BE2C (cell line): ENCODE measurements around the gene RIC1.
"Not testable (repeated sequence)": the region's sequence is repeated elsewhere in the genome, so short reads cannot be mapped to it uniquely, and the experiment has no call there.

Experiments used
- DNase-seq: peaks from one replicate; pipeline ENCODE4 v3.0.0-alpha.2; 2020
- H3K27me3 ChIP-seq: fragments of 250-450 bp; sonication (Bioruptor Pico); 2 replicates; pipeline ENCODE4 v1.5.1; 2020; ENCODE audit warnings: mild to moderate bottlenecking
- H3K36me3 ChIP-seq: fragments of 250-450 bp; sonication (Bioruptor Pico); 2 replicates; pipeline ENCODE4 v1.5.1; 2020; ENCODE audit warnings: mild to moderate bottlenecking
- H3K4me1 ChIP-seq: fragments of 250-450 bp; sonication (Bioruptor Pico); 2 replicates; pipeline ENCODE4 v1.5.1; 2020
- H3K4me3 ChIP-seq: 2 replicates; pipeline ENCODE4 v1.5.1; 2011; ENCODE audit warnings: low read depth, low read length
- H3K9me3 ChIP-seq: fragments of 250-450 bp; sonication (Bioruptor Pico); 2 replicates; pipeline ENCODE4 v1.5.1; 2020
- CTCF ChIP-seq: IDR thresholded peaks from 2 replicates; pipeline ENCODE4 v1.5.1; 2012; ENCODE audit warnings: mild to moderate bottlenecking, low read depth, low read length

Gene RIC1

GRCh38 chr9:5790923-5791322 is 162.0 kb downstream of the RIC1 start:
- Histone ChIP-seq H3K27me3 (no peaks in the 10 kb centered on the region), H3K9me3 (no peaks in the 10 kb centered on the region), H3K4me3 (no peak overlapping the region), H3K4me1 (no peaks in the 10 kb centered on the region), H3K36me3 (no peaks in the 10 kb centered on the region)
- DNase-seq = no peak
- TF ChIP-seq CTCF = no peak

GRCh38 chr9:5791870-5792269 is 163.0 kb downstream of the RIC1 start:
- H3K4me3 ChIP-seq = no peak overlapping the region
- no peaks in the 10 kb centered on the region for H3K9me3 ChIP-seq
- no peak for TF ChIP-seq CTCF
- H3K27me3 ChIP-seq = no peaks in the 10 kb centered on the region
- H3K36me3 ChIP-seq = no peaks in the 10 kb centered on the region
- H3K4me1 ChIP-seq = no peaks in the 10 kb centered on the region
- no peak for DNase-seq

GRCh38 chr9:5793812-5794211 is 164.9 kb downstream of the RIC1 start:
- no peak overlapping the region for H3K4me3 ChIP-seq
- TF ChIP-seq CTCF = no peak
- H3K9me3 ChIP-seq = no peaks in the 10 kb centered on the region
- no peaks in the 10 kb centered on the region for H3K4me1 ChIP-seq
- H3K36me3 ChIP-seq = no peaks in the 10 kb centered on the region
- H3K27me3 ChIP-seq = no peaks in the 10 kb centered on the region
- no peak for DNase-seq

- no peak for TF ChIP-seq CTCF
- no peak overlapping the region for H3K4me3 ChIP-seq
- no peak for DNase-seq
These were observed 167.4 kb downstream of the RIC1 start for GRCh38 chr9:5796298-5796697.

GRCh38 chr9:5798581-5798980 is 169.7 kb downstream of the RIC1 start:
- 0 out of 2 replicates have a peak, but pooled peaks cover 3% of the 10 kb centered on the region for H3K4me1 ChIP-seq
- H3K9me3 ChIP-seq = no peaks in the 10 kb centered on the region

More at GRCh38 chr9:5796298-5796697, 167.4 kb downstream of the RIC1 start:
- H3K27me3 ChIP-seq = no peaks in the 10 kb centered on the region
- H3K36me3 ChIP-seq = no peaks in the 10 kb centered on the region
- no peaks in the 10 kb centered on the region for H3K9me3 ChIP-seq
- no peaks in the 10 kb centered on the region for H3K4me1 ChIP-seq

GRCh38 chr9:5799314-5799713 is 170.4 kb downstream of the RIC1 start:
- H3K4me1 ChIP-seq = 0 out of 2 replicates have a peak, but pooled peaks cover 3% of the 10 kb centered on the region
- H3K36me3 ChIP-seq = no peaks in the 10 kb centered on the region
- DNase-seq = peak; percentile 21
- H3K27me3 ChIP-seq = no peaks in the 10 kb centered on the region
- peak; percentile 90 for TF ChIP-seq CTCF
- no peaks in the 10 kb centered on the region for H3K9me3 ChIP-seq
- peak overlapping the region; percentile 31; the same call in 1 of the 2 replicates for H3K4me3 ChIP-seq

More at GRCh38 chr9:5798581-5798980, 169.7 kb downstream of the RIC1 start:
- H3K4me3 ChIP-seq = no peak overlapping the region
- no peak for TF ChIP-seq CTCF
- no peaks in the 10 kb centered on the region for H3K27me3 ChIP-seq
- no peak for DNase-seq
- H3K36me3 ChIP-seq = no peaks in the 10 kb centered on the region

GRCh38 chr9:5800378-5800777 is 171.5 kb downstream of the RIC1 start:
- H3K9me3 ChIP-seq, H3K27me3 ChIP-seq, H3K36me3 ChIP-seq, H3K4me1 ChIP-seq, DNase-seq, H3K4me3 ChIP-seq: not testable (repeated sequence)
